HepG2 (cell line): ENCODE results near the gene KLRG1. TPM values are rescaled to one million over a fixed set of nuclear protein-coding genes. Genes with fewer than 3 reads are reported as not detected.

Source experiments
- ATAC-seq: fragments of 200-7000 bp; cut with Tn5 transposase; 3 replicates; pipeline ENCODE4 v1.9.1; 2020; ENCODE audit warnings: mild to moderate bottlenecking, moderate library complexity
- BruUV-seq: library from RNA; stranded (reverse); fragments of 400-500 nt; replicated peaks from 2 replicates; lab custom pipeline; 2021; lab: Mats Ljungman, UMichigan
- CTCF ChIA-PET: fragments of 300-600 bp; formaldehyde crosslinking; extraction: SDS; loops from one replicate; lab custom pipeline; 2021; ENCODE audit warnings: low total read pairs, inconsistent platforms, low intra/inter-chr PET ratio; lab: Yijun Ruan, JAX
- POLR2A ChIA-PET: fragments of 350-600 bp; sonication (Branson Sonifier 250); formaldehyde crosslinking; loops from one replicate; lab custom pipeline; 2020; ENCODE audit warnings: antibody characterized with exemption, inconsistent platforms; lab: Yijun Ruan, JAX
- DNase-seq: peaks from one replicate; pipeline ENCODE4 v3.0.0-alpha.2; 2015; ENCODE audit warnings: low spot score
- FAIRE-seq: peaks from 3 replicates; lab custom pipeline; 2011; peaks lifted over from hg19 to GRCh38; lab: Jason Lieb, UNC
- H2AFZ ChIP-seq: one replicate; pipeline ENCODE4 v1.6.1; 2011; ENCODE audit warnings: low read length, inconsistent platforms
- H3K27ac ChIP-seq: fragments of 300-600 bp; 3 replicates; pipeline ENCODE4 v1.8.0; 2011; ENCODE audit warnings: mixed run types, mild to moderate bottlenecking, mixed read lengths, low read length, inconsistent platforms; ENCODE audit not compliant: insufficient read depth; ENCODE audit errors: extremely low read length
- H3K27me3 ChIP-seq, 2 experiments: fragments of 200-600 bp in 1 of 2; 2 replicates in 1 of 2; 3 replicates in 1 of 2; pipeline versions ENCODE4 v1.6.0 to v1.8.0; 2011; ENCODE audit warnings: low read length in 2 of 2, mild to moderate bottlenecking in 2 of 2, moderate library complexity in 2 of 2, inconsistent platforms in 1 of 2; ENCODE audit not compliant: insufficient read depth in 2 of 2, control insufficient read depth in 1 of 2
- H3K36me3 ChIP-seq, 2 experiments: fragments of 200-600 bp in 1 of 2; replicated peaks in 1 of 2; 2 replicates in 1 of 2; 3 replicates in 1 of 2; pipeline versions ENCODE4 v1.5.1 to v1.8.0; 2011; ENCODE audit warnings: low read length in 2 of 2, inconsistent platforms in 1 of 2; ENCODE audit not compliant: insufficient read depth in 2 of 2, control insufficient read depth in 1 of 2
- H3K4me1 ChIP-seq: 2 replicates; pipeline ENCODE4 v1.5.1; 2012; ENCODE audit warnings: low read length, inconsistent platforms; ENCODE audit not compliant: insufficient read depth
- H3K4me2 ChIP-seq: 2 replicates; pipeline ENCODE4 v1.6.0; 2011; ENCODE audit warnings: low read depth, low read length, inconsistent platforms
- H3K4me3 ChIP-seq, 3 experiments: fragments of 200-600 bp in 1 of 3; sonication (generic), shearing (Covaris generic) in 1 of 3; replicated peaks in 1 of 3; 2 replicates each; pipeline ENCODE4 v1.5.1; 2011 to 2016; ENCODE audit warnings: low read length in 3 of 3, inconsistent platforms in 2 of 3, low read depth in 2 of 3, mild to moderate bottlenecking in 2 of 3, control low read depth in 1 of 3, mixed read lengths in 1 of 3; ENCODE audit not compliant: insufficient read depth in 1 of 3
- H3K79me2 ChIP-seq: one replicate; pipeline ENCODE4 v1.6.1; 2011; ENCODE audit warnings: low read length, inconsistent platforms; ENCODE audit not compliant: insufficient read depth
- H3K9ac ChIP-seq: 2 replicates; pipeline ENCODE4 v1.6.0; 2011; ENCODE audit warnings: mild to moderate bottlenecking, low read depth, low read length, inconsistent platforms; ENCODE audit not compliant: insufficient read depth
- H3K9me3 ChIP-seq: 2 replicates; pipeline ENCODE4 v1.5.1; 2012; ENCODE audit warnings: mild to moderate bottlenecking, low read length
- H4K20me1 ChIP-seq: 2 replicates; pipeline ENCODE4 v1.6.0; 2011; ENCODE audit warnings: inconsistent platforms, mild to moderate bottlenecking, low read length, moderate library complexity; ENCODE audit not compliant: insufficient read depth
- BCLAF1 ChIP-seq: fragments of 450-650 bp; IDR thresholded peaks from 2 replicates; pipeline ENCODE4 v1.6.1; 2017; ENCODE audit warnings: mild to moderate bottlenecking
- DBP ChIP-seq: sonication (generic); formaldehyde crosslinking; IDR thresholded peaks from 2 replicates; pipeline ENCODE4 v1.4.0; 2020; ENCODE audit warnings: missing genetic modification reagents; ENCODE audit errors: not compliant biosample characterization
- E2F1 ChIP-seq: sonication (generic); formaldehyde crosslinking; IDR thresholded peaks from 2 replicates; pipeline ENCODE4 v1.5.0; 2020; ENCODE audit warnings: missing genetic modification reagents
- MAFG ChIP-seq: sonication (generic); formaldehyde crosslinking; IDR thresholded peaks from 2 replicates; pipeline ENCODE4 v1.5.1; 2020; ENCODE audit warnings: mild to moderate bottlenecking, missing genetic modification reagents
- SRY ChIP-seq: sonication (generic); formaldehyde crosslinking; IDR thresholded peaks from 2 replicates; pipeline ENCODE4 v1.8.0; 2022; ENCODE audit warnings: mild to moderate bottlenecking, missing genetic modification reagents
- XBP1 ChIP-seq: sonication (generic); formaldehyde crosslinking; IDR thresholded peaks from 2 replicates; pipeline ENCODE4 v1.5.0; 2020; ENCODE audit warnings: missing genetic modification reagents
- ZFP90 ChIP-seq: sonication (generic); formaldehyde crosslinking; IDR thresholded peaks from 2 replicates; pipeline ENCODE4 v1.8.0; 2022; ENCODE audit warnings: missing genetic modification reagents, mild to moderate bottlenecking, inconsistent platforms, borderline replicate concordance
- ZNF10 ChIP-seq: sonication (generic); formaldehyde crosslinking; IDR thresholded peaks from 2 replicates; pipeline ENCODE4 v1.4.0; 2020; ENCODE audit warnings: mild to moderate bottlenecking, low read depth, missing genetic modification reagents, borderline replicate concordance
- ZNF138 ChIP-seq: sonication (generic); formaldehyde crosslinking; IDR thresholded peaks from 2 replicates; pipeline ENCODE4 v1.5.0; 2020; ENCODE audit warnings: mild to moderate bottlenecking, low read depth, missing genetic modification reagents
- WGBS: methylation state at CpG from one replicate; pipeline ENCODE4 v1.1.6; 2017; ENCODE audit warnings: low lambda C conversion rate; 5-methylcytosine and 5-hydroxymethylcytosine counted together
- in situ Hi-C: cut with HindIII; loops from 2 replicates; pipeline ENCODE4 v1.10.0; 2017; ENCODE audit warnings: low pct_unique_long_range_greater_than_20kb; ENCODE audit not compliant: extremely low pct_ligation_motif_present
- intact Hi-C: fragments of 100-400 bp; cut with micrococcal nuclease; formaldehyde crosslinking; loops from one replicate; pipeline ENCODE4 v1.10.0; 2022; ENCODE audit not compliant: unreplicated experiment
- polyA plus RNA-seq, 8 experiments: library from polyadenylated mRNA; depleted of rRNA in 3 of 8; stranded (reverse) in 7 of 8; unstranded in 1 of 8; fragments of >200 nt; fragmentation: Illumina TruSeq in 4 of 8; extraction: Trizol in 4 of 8; gene quantifications; 2 replicates each; pipeline versions ENCODE4 v1.2.1 to v1.2.3, GENCODE V29; 2011 to 2016; ENCODE audit warnings: low read depth in 4 of 8, missing spikeins in 1 of 8, mixed read lengths in 1 of 8; ENCODE audit not compliant: insufficient read depth in 1 of 8
- total RNA-seq, 5 experiments: library from RNA; depleted of rRNA; stranded (reverse); fragments of >200 nt; fragmentation: Illumina TruSeq; extraction: Trizol; gene quantifications; 2 replicates each; pipeline ENCODE4 v1.2.3, GENCODE V29; 2016; ENCODE audit warnings: low read depth in 1 of 5
- TF ChIP-seq, protein P1 (sequence below): sonication (generic); formaldehyde crosslinking; IDR thresholded peaks from 2 replicates; pipeline ENCODE4 v1.8.1; 2023; ENCODE audit warnings: missing genetic modification reagents, inconsistent platforms, borderline replicate concordance

Gene KLRG1
- total and polyA plus RNA-seq, 2 of the 13 experiments (the other 11 are each of a cell fraction or from before 2014, with no cell fraction given), result 1.2 to 1.7 TPM

DNA sequence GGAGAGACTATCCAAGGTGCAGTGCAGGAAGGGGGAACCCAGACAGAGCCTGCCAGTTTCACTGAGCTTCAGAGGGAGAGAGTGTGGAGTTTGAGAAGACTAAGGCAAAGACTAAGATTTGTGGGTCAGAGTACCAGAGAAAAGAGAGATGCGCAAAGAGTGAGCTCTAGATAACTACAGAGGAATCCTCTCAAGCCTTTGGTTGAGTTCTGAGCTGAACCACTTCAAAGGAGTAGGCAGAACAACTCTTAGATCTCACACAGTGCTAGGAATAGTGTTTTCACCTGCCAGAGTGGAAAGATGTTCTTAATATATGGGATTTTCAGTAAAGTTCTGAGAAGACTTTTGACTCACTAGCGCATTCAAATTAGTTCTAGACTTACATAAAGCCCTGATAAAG is 29.2 kb upstream of the KLRG1 start:
- no peak overlapping the region for H3K4me3 ChIP-seq
- CTCF ChIA-PET, result no interaction called here
- no peaks in the 10 kb centered on the region for H3K27me3 ChIP-seq
- H3K9ac ChIP-seq, result no peak overlapping the region
- H3K4me1 ChIP-seq, result peaks cover 8% of the 10 kb centered on the region
- no peak overlapping the region for H3K4me2 ChIP-seq
- no peak overlapping the region for H2AFZ ChIP-seq
- no peaks in the 10 kb centered on the region for H3K79me2 ChIP-seq
- ATAC-seq (no peak), FAIRE-seq (no peak), DNase-seq (no peak)
- no peaks in the 10 kb centered on the region for H3K9me3 ChIP-seq
- H3K27ac ChIP-seq, result no peak overlapping the region
- H3K36me3 ChIP-seq, result no peaks in the 10 kb centered on the region
- BruUV-seq, result no TSS peak
- WGBS, result 89% methylated on average over 2 of the region's 2 CpGs
- no peaks in the 10 kb centered on the region for H4K20me1 ChIP-seq
- in situ Hi-C loops, result no loop called here
- intact Hi-C loops, result no loop called here
- no peak for TF ChIP-seq ZNF138
- no peak for TF ChIP-seq DBP (CRISPR knock-in tag)
- TF ChIP-seq SRY (CRISPR knock-in tag), result no peak
- TF ChIP-seq ZNF10 (CRISPR knock-in tag), result no peak
- TF ChIP-seq XBP1, result no peak
- TF ChIP-seq, protein P1, sequence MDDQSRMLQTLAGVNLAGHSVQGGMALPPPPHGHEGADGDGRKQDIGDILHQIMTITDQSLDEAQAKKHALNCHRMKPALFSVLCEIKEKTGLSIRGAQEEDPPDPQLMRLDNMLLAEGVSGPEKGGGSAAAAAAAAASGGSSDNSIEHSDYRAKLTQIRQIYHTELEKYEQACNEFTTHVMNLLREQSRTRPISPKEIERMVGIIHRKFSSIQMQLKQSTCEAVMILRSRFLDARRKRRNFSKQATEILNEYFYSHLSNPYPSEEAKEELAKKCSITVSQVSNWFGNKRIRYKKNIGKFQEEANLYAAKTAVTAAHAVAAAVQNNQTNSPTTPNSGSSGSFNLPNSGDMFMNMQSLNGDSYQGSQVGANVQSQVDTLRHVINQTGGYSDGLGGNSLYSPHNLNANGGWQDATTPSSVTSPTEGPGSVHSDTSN (CRISPR knock-in tag), result no peak
- POLR2A ChIA-PET, result interaction anchor here (1.2 kb wide), 1 partner anchor 11 kb away, joined by 3 read pairs; the partner anchor contains the start of gene M6PR

GRCh38 chr12:8968761-8969160 is 20.6 kb upstream of the KLRG1 start:
- H3K9me3 ChIP-seq, result peaks cover 22% of the 10 kb centered on the region
- H3K4me1 ChIP-seq, result peaks cover 17% of the 10 kb centered on the region
- POLR2A ChIA-PET, result no interaction called here
- no peaks in the 10 kb centered on the region; a peak in 1 of 5 replicates for H3K27me3 ChIP-seq
- no peak overlapping the region for H3K27ac ChIP-seq
- BruUV-seq, result no TSS peak
- no peaks in the 10 kb centered on the region for H3K79me2 ChIP-seq
- H3K4me2 ChIP-seq, result no peak overlapping the region
- no peaks in the 10 kb centered on the region for H3K36me3 ChIP-seq
- H3K4me3 ChIP-seq, result no peak overlapping the region
- FAIRE-seq (no peak), ATAC-seq (no peak), DNase-seq (no peak)
- in situ Hi-C loops (no loop called here), intact Hi-C loops (no loop called here)
- no peaks in the 10 kb centered on the region for H4K20me1 ChIP-seq
- no peak overlapping the region for H2AFZ ChIP-seq
- no peak overlapping the region for H3K9ac ChIP-seq
- CTCF ChIA-PET, result no interaction called here
- TF ChIP-seq BCLAF1 (no peak), MAFG (no peak), ZFP90 (CRISPR knock-in tag) (peak; percentile 96), E2F1 (no peak)
- TF ChIP-seq, all 625 proteins: peak for 1
